ENCODE data around the gene UBE2G2.
"Not testable (repeated sequence)": the region's sequence is repeated elsewhere in the genome, so short reads cannot be mapped to it uniquely, and the experiment has no call there.

The UBE2G2 gene

DNA sequence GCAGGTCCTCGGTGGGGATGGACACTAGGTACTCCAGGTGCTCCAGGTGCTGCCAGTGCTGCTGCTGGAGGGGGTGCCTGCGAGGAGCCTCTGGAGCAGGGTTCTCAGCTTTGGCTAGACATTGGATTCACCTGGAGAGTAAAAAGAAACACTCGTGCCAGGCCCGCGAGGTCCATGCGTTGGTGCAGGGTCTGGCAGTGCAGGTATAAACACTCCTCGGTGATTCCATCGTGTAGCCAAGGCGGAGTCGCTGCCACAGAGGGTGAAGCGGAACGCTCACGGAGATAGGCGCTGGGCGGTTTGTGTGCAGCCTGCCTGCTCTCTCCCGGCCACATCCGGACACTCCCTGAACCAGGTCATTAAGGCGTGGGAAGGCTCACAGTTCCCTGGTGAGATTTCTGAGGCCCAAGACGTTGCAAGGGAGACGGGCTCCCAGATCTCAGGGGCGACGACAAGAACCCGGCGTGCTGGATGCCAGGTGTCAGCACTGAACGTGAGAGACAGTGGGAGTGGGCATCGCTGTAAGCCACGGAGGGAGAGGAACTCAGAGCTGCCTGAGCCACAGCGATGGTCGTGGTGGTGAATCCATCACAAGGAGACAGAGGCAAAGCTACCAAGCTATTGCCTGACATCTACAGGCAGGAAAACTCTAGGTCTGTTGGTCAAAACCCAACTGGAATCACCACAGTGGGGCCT lies 33.5 kb upstream of the UBE2G2 start:
- no peak for TF ChIP-seq POLR2AphosphoS5 (IDR thresholded peaks at IDR 0.05; ENCODE audit: low read depth, low read length)
- no peak for TF ChIP-seq POLR2A (IDR thresholded peaks at IDR 0.05; ENCODE audit: low read depth, low read length)
- TF ChIP-seq TAF1 (IDR thresholded peaks at IDR 0.05; ENCODE audit: borderline replicate concordance, low read depth, low read length): no peak
- DNase-seq (ENCODE audit: insufficient read length): no peak
- FAIRE-seq: no peak

GRCh38 chr21:44834231-44834950 lies 32.8 kb upstream of the UBE2G2 start:
- no peak for DNase-seq (ENCODE audit: insufficient read length)
- TF ChIP-seq TAF1 (IDR thresholded peaks at IDR 0.05; ENCODE audit: borderline replicate concordance, low read depth, low read length): no peak
- no peak for TF ChIP-seq POLR2AphosphoS5 (IDR thresholded peaks at IDR 0.05; ENCODE audit: low read depth, low read length)
- no peak for TF ChIP-seq POLR2A (IDR thresholded peaks at IDR 0.05; ENCODE audit: low read depth, low read length)
- no peak for FAIRE-seq

DNA sequence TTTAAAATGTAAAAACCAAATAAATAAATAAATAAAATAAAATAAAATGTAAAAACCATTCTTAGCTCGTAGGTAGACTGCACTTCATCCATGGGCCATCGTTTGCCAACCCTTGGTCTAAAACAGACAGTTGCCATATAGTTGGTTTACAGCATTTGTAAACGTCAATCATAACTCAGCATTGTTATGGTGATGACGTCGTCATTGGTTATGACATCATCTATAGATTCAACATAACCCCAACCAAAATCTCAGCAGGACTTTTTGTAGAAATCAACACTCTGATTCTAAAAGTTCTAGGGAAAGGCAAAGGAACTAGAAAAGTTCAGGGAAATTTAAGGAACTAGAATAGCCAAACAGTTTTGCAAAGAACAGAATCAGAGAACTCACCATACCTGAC lies 32.0 kb upstream of the UBE2G2 start:
- TF ChIP-seq TAF1 (IDR thresholded peaks at IDR 0.05; ENCODE audit: borderline replicate concordance, low read depth, low read length): no peak
- TF ChIP-seq POLR2AphosphoS5 (IDR thresholded peaks at IDR 0.05; ENCODE audit: low read depth, low read length): no peak
- no peak for TF ChIP-seq POLR2A (IDR thresholded peaks at IDR 0.05; ENCODE audit: low read depth, low read length)
- no peak for DNase-seq (ENCODE audit: insufficient read length)
- no peak for FAIRE-seq

- not testable (repeated sequence) for FAIRE-seq; DNase-seq (ENCODE audit: insufficient read length)
Measured at GRCh38 chr21:44832516-44833255, 31.1 kb upstream of the UBE2G2 start.

DNA sequence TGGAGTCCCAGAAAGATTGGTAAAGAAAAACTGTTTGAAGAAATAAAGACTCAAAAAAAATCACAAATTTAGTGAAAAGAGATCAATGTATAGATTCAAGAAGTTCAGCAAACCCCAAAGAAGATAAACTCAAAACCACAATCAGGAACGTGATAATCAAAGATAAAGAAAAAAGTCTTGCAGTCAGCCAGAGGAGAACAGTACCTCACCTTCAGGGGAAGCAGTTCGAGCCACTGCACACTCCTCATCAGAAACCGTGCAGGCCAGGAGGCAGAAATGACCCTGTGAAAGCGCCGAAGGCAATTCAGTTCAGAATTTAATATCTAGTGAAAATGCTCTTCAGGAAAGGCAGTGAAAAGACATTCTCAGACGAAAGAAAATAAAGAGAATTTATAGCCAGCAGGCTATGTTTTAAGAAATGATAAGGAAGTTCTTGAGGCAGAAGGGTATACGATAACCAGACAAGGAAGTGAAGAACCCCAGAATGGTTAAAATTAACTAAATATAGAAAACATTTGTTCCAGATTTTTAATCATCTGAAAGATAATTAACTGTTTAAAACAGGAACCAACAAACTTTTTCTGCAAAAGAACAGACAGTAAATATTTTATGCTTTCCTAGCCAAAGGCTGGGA lies 29.7 kb upstream of the UBE2G2 start:
- no peak for FAIRE-seq
- DNase-seq (ENCODE audit: insufficient read length): no peak
- no peak for TF ChIP-seq POLR2A (IDR thresholded peaks at IDR 0.05; ENCODE audit: low read depth, low read length)
- TF ChIP-seq POLR2AphosphoS5 (IDR thresholded peaks at IDR 0.05; ENCODE audit: low read depth, low read length): no peak
- no peak for TF ChIP-seq TAF1 (IDR thresholded peaks at IDR 0.05; ENCODE audit: borderline replicate concordance, low read depth, low read length)

- FAIRE-seq: no peak
- DNase-seq (ENCODE audit: insufficient read length): no peak
- TF ChIP-seq POLR2AphosphoS5 (IDR thresholded peaks at IDR 0.05; ENCODE audit: low read depth, low read length): no peak
- no peak for TF ChIP-seq TAF1 (IDR thresholded peaks at IDR 0.05; ENCODE audit: borderline replicate concordance, low read depth, low read length)
- TF ChIP-seq POLR2A (IDR thresholded peaks at IDR 0.05; ENCODE audit: low read depth, low read length): no peak
Measured at GRCh38 chr21:44829507-44830092, 28.0 kb upstream of the UBE2G2 start.

DNA sequence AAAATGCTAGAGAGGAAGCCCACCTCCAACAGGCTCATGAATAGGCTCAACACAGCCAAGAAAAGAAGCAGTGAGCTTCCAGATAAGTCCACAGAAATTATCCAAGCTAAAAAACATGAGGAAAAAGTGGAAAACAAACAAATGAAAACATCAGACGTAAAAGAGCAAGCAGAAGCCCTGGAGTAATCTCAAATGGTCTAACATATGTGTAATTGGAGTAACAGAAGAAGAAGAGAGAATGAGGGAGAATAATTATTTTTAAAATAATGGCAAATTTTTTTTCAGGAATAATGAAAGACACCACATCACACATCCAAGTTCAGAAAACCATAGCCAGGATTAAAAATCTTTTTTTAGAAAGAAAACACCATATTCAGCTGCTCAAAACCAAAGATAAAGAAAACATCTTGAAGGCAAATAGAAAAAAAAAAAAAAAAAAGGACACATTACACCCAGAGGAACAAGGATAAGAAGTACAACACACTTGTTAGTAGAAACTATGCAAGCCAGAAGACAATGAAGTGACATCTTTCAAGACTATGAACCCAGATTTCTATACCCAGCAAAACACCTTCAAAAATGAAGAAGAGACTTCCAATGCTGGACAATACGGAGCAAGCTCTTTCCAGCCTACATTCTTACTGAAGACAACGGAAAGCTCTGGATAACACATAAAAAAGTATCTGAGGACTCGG lies 26.9 kb upstream of the UBE2G2 start:
- FAIRE-seq (no peak), DNase-seq (ENCODE audit: insufficient read length) (no peak)
- TF ChIP-seq TAF1 (IDR thresholded peaks at IDR 0.05; ENCODE audit: borderline replicate concordance, low read depth, low read length) (no peak), POLR2A (IDR thresholded peaks at IDR 0.05; ENCODE audit: low read depth, low read length) (no peak), POLR2AphosphoS5 (IDR thresholded peaks at IDR 0.05; ENCODE audit: low read depth, low read length) (no peak)

DNA sequence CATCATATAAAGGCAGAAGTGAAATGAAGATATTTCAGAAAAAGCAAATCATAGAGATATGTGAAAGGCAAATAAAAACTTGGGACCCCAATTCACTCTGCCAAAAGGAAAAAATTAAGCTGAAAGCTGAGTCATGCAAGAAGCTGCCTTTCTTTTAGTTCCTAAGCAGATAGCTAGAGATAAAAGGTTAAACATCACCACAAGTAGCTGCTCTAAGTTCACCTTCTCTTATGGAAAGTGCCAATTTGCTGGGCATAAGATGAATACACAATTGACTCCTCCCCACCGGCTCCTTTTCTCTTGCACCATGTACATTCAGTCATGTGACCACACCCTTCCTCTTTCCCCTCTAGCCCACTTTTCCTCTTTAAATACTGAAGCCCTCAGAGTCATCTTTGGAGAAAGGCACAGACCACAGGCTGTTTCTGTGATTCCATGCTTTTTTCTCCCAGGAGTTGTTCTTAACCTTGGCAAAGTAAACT lies 21.6 kb upstream of the UBE2G2 start:
- DNase-seq (ENCODE audit: insufficient read length) (no peak), FAIRE-seq (no peak)
- no peak for TF ChIP-seq POLR2A (IDR thresholded peaks at IDR 0.05; ENCODE audit: low read depth, low read length)
- no peak for TF ChIP-seq TAF1 (IDR thresholded peaks at IDR 0.05; ENCODE audit: borderline replicate concordance, low read depth, low read length)
- TF ChIP-seq POLR2AphosphoS5 (IDR thresholded peaks at IDR 0.05; ENCODE audit: low read depth, low read length): no peak

DNA sequence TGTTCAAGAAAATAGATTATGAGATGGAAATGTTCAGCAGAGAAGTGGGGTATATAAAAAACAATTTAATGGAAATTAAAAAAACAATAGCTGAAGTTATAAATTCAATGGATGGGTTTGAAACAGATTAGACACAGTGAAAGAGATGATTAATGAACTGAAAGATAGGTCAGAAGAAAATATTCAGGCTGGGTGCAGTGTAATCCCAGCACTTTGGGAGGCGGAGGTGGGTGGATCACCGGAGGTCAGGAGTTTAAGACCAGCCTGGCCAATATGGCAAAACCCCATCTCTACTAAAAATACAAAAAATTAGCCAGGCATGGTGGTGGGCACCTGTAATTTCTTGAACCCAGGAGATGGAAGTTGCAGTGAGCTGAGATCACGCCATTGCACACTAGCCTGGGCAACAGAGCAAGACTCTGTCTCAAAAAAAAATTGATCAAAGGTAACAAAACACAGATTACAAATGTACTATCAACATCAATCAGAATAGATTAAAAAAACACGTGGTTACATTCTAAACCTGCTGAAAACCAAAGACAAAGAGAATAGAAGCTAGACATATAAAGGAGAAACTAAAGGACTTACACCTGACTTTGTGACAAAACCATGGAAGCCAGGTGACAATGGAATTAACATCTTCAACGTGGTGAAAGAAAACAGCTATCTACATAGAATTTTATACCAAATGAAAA lies 21.0 kb upstream of the UBE2G2 start:
- FAIRE-seq (no peak), DNase-seq (ENCODE audit: insufficient read length) (no peak)
- TF ChIP-seq TAF1 (IDR thresholded peaks at IDR 0.05; ENCODE audit: borderline replicate concordance, low read depth, low read length) (no peak), POLR2A (IDR thresholded peaks at IDR 0.05; ENCODE audit: low read depth, low read length) (no peak), POLR2AphosphoS5 (IDR thresholded peaks at IDR 0.05; ENCODE audit: low read depth, low read length) (no peak)

GRCh38 chr21:44820851-44821250 lies 19.2 kb upstream of the UBE2G2 start:
- DNase-seq (ENCODE audit: insufficient read length): no peak
- no peak for FAIRE-seq
- TF ChIP-seq POLR2A (IDR thresholded peaks at IDR 0.05; ENCODE audit: low read depth, low read length): no peak
- TF ChIP-seq POLR2AphosphoS5 (IDR thresholded peaks at IDR 0.05; ENCODE audit: low read depth, low read length): no peak
- TF ChIP-seq TAF1 (IDR thresholded peaks at IDR 0.05; ENCODE audit: borderline replicate concordance, low read depth, low read length): no peak

Measured in GM12892 (cell line).